ENCODE results near the gene CNTNAP3B.
"Not testable (repeated sequence)": the region's sequence is repeated elsewhere in the genome, so short reads cannot be mapped to it uniquely, and the experiment has no call there.

CNTNAP3B gene

GRCh38 chr9:41974906-41975305, 154.3 kb downstream of the CNTNAP3B start:
- not testable (repeated sequence) for DNase-seq

DNA sequence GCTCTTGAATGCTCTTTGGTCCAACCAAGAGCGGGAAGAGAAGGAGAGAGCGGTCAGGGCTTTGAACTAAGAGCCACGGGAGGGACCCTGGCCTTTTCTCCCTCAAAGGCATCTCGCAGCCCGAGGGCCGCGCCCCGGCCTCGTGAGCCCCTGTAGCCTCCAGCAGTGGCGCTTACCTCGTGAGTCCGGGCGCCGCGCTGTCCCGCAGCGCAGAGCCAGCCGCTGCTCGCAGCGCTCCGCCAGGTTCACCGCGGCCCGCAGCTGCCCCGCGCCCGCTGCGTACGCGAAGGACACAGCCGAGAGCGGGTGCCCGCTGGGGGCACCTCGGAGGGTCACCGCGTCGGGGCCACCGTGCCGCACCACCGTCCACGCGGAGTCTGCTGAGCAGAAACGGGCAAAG, 176.2 kb downstream of the CNTNAP3B start:
- DNase-seq = not testable (repeated sequence)

DNA sequence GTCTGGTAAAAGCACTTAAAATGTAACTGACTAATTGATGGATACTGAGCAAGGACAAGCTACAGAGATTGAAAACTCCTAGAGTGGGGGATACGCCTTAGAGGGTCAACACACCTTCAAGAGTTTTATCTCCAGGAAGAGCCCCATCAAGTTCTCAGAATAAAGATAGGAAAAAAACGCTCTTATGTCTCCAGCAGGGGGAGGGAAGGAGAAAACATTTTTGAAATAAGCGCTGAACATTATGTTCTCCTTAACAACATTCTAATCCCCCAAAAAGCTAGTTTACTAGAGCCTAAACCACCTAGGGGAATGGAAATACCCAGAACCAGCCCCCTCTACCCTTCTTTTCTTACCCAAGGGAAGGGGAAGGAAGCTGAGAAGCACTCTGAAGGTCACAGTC, 187.5 kb downstream of the CNTNAP3B start:
- DNase-seq = not testable (repeated sequence)

DNA sequence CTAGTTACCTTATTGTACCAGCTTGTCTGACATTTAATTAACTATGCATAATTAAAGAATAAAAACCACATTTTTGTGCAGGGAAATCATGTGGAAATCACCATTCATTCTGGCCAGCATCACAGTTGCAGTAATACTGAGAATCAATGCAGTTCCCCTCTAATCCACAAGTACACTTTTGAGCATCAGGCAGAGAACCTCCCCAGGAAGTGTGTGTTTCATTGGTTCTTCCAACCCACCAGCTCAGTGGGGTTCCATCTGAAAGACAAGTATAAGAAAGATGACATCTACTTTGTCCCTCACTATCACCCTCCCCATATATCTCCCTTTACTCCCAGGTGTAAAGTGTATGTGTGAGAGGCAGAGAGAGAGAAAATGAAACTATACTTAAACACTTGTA, 191.1 kb downstream of the CNTNAP3B start:
- DNase-seq = not testable (repeated sequence)

- not testable (repeated sequence) for DNase-seq
These were observed 193.5 kb downstream of the CNTNAP3B start for GRCh38 chr9:41935727-41936126.

GRCh38 chr9:41929172-41929571, 200.1 kb downstream of the CNTNAP3B start:
- DNase-seq = not testable (repeated sequence)

GRCh38 chr9:41917374-41917773, 211.9 kb downstream of the CNTNAP3B start:
- not testable (repeated sequence) for DNase-seq

- not testable (repeated sequence) for DNase-seq
These were observed 223.7 kb downstream of the CNTNAP3B start for GRCh38 chr9:41905488-41905887.

GRCh38 chr9:41902762-41903161, 226.5 kb downstream of the CNTNAP3B start:
- not testable (repeated sequence) for DNase-seq

GRCh38 chr9:41898720-41899343, 230.4 kb downstream of the CNTNAP3B start:
- DNase-seq = not testable (repeated sequence)

- DNase-seq = not testable (repeated sequence)
These were observed 254.7 kb downstream of the CNTNAP3B start for GRCh38 chr9:41874557-41874956.

- not testable (repeated sequence) for DNase-seq
These were observed 273.8 kb downstream of the CNTNAP3B start for GRCh38 chr9:41855422-41855821.

GRCh38 chr9:41851848-41852740, 277.1 kb downstream of the CNTNAP3B start:
- DNase-seq = not testable (repeated sequence)

DNA sequence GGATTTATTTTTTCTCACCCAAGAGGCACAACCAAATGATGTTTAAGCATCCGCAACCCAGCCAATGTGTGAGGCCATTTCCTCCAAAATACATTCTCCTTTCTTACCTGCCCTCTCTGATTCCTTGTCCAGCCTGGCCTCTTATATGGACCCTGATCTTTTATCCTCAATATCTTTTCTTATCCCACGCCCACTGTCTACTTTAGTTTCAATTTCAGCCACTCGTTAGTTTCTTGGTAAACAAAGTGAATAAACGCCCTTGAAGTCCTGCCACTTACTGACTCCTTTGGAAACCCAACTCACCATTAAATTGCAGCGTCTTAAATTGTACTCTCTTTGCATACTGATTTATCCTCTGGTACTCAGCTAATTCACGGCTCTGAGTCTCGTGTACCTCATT, 281.4 kb downstream of the CNTNAP3B start:
- not testable (repeated sequence) for DNase-seq

Measured in NCI-H524 (cell line).